ENCODE results near the gene DPM1.
"Not testable (repeated sequence)": the region's sequence is repeated elsewhere in the genome, so short reads cannot be mapped to it uniquely, and the experiment has no call there.

Gene DPM1

DNA sequence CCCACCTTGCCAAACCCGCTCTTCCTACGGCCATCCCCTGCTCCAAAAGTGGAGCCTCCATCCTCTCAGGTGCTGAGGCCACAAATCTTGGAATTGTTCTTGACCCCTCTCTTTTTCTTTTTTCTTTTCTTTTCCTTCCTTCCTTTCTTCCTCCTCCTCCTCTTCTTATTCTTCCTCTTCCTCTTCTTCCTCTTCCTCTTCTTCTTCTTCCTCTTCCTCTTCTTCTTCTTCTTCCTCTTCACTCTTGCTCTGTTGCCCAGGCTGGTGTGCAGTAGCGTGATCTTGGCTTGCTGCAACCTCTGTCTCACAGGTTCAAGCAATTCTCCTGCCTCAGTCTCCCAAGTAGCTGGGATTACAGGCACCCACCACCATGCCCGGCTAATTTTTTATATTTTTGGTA, 20.2 kb upstream of the DPM1 start:
- DNase-seq: not testable (repeated sequence)

DNA sequence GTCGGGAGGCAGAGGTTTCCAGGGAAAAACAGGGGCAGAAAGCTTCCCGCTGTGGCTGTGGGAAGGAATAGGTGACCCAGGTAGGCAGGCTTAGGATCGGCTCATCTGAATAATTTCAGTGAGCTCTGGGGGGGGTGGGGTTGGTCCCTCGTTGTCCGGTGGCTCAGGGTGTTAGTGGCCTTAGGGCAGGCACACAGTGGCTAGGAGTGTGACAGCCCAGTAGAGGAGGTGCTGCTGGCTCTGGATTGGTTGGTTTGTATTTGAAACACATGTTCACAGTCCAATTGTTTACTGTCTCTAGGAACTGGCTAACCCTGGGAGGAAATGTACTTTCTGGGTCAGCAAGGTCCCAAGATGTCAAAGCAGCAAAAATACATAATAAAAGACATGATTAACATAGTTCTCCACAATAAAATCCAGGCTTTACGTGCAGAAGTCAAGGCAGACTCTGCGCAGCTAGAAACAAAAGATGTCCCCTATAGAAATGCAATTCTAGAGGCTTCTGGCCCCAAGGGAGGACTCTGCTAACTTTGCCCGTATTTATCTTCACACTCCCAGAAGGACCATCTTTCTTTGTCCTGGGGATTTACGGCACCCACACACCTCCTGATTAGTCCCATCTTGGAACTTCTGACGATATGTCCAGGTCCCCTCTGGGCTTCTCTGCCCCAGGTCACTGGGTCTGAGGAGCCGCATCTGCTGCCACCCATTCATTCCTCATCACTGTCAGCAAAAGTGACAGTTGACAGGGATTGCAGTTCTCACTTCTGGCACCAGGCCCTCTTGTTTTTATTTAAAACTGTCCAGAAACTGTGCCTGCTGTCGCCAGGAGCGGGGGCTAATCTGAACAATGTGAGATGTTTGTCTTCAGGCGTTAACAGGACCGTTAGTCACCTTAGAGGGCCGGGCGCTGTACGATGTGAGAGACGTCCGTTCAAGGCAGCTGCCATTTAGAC, 19.0 kb upstream of the DPM1 start:
- no peak for DNase-seq

DNA sequence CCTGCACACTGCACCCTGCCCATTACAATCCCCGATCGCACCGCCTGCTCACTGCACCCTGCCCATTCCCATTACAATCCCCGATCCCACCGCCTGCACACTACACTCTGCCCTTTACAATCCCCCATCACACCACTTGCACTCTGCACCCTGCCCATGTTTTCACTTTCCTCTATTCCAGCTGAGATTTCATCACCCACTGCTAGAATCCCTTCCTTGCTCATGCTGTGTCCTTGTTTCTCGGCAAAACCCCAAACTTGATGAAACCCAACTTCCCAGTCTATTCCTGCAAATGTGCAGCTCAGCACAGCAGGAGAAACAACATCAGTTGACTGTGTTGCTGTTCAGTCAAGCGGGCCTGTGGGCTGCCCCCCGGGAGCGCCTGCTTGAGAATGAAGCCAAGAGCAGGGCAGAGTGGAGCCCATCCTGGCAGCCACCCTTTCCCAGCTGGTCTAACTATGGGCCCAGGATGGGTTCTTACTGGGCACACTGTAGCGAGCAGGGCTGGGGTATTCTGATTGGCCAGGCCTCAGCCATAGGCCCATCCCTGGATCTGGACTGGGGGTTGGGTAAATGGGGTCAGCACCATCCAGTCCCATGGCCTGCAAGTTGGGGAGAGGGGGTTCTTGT, 17.5 kb upstream of the DPM1 start:
- DNase-seq: no peak

DNA sequence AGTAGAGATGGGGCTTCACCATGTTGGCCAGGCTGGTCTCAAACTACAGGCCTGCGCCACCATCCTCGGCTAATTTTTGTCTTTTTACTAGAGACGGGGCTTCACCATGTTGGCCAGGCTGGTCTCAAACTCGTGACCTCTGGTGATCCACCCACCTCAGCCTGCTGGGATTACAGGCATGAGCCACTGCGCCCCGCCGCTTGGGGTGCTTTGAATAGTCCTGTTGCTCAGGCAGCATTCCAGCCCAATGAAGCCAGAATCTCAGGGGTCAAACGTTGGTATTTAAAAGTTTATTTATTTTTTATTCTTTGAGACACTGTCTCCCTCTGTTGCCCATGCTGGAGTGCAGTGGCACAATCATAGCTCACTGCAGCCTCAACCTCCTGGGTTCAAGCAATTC, 11.6 kb upstream of the DPM1 start:
- DNase-seq: no peak

DNA sequence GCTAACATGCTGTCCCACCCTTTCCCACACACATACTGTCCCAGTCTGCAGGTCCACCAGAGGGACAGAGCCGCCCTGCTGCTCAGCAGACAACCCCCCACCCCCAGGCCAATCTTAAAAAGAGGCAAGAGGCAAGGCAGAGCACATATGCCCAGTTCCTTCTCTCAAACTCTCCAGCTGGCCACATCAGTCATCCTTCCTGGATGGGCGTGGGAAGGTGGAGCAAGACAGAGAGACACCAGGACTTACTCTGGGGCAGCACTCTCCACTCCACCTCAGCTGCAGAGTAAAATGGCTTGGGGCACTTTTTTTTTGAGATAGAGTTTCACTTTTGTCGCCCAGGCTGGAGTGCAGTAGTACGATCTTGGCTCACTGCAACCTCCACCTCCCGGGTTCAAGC, 11.1 kb upstream of the DPM1 start:
- DNase-seq: no peak

DNA sequence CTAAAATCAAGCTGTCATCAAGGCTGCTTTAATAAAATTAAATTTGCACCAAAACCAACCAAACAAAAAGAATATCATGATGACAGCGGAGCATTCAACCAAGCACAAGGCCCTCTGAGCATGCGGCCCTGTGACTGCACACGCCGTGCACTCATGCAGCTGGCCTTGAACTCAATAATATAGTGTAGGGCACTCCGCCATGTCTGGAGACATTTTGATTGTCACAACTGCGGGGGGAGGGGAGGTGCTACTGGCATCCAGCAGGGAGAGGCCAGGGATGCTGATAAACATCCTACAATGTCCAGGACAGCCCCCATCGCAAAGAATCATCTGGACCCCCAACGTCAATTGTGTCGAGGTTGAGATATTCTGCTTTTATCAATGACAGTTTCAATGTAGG, 10.0 kb upstream of the DPM1 start:
- no peak for DNase-seq

DNA sequence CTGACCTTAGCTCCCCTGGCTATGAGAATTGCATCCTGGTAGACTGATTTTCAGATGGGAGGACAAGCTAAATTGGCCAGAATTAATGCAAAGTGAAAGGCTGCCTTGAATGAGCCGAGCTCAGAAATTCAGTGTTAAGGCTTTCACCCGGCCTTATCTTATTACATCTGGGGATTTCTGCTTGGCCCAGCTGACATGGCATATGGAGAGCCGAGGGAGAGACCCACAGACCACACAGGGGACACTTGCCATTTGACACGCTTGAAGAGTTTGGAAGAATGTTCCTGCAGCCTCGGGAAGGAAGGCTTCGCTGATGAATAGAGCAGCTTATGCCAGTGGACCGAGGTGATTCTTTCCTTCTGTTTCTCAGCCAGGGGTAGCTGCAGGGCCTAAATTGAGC, 9.3 kb upstream of the DPM1 start:
- no peak for DNase-seq

DNA sequence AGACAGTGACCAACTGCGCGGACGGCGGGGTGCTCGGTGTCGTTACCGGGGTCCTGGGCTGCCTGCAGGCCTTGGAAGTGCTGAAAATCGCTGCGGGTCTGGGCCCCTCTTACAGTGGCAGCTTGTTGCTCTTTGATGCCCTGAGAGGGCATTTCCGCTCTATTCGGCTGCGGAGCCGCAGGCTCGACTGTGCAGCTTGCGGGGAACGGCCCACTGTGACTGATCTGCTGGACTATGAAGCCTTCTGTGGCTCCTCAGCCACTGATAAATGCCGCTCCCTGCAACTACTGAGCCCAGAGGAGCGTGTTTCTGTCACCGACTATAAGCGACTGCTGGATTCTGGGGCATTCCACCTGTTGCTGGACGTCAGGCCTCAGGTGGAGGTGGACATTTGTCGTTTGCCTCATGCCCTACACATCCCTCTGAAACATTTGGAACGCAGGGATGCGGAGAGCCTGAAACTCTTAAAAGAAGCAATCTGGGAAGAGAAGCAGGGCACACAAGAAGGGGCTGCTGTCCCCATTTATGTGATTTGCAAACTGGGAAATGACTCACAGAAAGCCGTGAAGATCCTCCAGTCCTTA, 1.3 kb upstream of the DPM1 start:
- no peak for DNase-seq

DNA sequence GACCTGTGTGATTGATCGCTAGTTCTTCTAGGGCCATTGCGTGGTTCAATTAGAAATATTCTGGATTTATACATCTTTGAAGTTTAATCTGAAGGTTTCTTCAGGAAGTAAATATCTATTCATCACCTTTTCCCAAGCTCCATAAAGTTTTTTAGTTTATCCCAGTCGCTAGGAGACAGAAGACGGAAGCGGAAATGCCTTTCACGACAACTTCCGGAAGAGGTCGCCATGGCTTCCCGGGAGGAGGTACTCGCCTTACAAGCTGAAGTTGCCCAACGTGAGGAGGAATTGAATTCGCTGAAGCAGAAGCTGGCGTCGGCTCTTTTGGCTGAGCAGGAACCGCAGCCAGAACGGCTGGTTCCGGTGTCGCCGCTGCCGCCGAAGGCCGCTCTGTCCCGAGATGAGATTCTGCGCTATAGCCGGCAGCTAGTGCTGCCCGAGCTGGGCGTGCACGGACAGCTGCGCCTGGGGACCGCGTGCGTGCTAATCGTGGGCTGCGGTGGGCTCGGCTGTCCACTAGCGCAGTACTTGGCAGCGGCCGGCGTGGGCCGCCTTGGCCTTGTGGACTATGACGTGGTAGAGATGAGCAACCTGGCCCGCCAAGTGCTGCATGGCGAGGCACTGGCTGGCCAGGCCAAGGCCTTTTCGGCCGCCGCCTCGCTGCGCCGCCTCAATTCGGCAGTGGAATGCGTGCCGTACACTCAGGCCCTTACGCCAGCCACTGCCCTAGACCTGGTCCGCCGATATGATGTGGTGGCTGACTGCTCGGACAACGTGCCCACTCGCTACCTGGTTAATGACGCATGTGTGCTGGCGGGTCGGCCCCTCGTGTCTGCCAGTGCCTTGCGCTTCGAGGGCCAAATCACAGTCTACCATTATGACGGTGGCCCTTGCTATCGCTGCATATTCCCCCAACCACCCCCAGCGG, 547 bp upstream of the DPM1 start, which contains the start of gene MOCS3:
MOCS3 (plus strand) TSS at position 204 of the 928 bp plus-strand sequence; CDS start at position 229, 25 bp downstream.
- peak; percentile 76 to 97 for DNase-seq

DNA sequence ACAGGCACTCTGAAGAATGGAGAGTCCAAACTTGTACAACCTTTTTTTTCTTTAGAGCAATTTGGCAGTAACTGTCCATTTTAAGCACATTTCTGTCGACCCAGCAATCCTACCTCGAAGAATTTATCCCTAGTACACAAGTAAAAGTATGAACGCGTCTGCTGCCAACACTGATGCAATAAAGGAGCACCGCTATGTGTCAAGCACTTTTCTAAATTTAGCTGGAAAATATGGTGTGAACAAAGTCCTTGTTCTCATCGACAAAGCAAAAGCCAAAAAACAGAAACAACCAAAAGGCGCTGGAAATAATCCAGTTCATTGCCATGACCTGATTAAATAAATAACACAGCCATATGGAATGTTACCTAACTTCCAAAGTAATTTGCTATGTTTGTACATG, 1.1 kb downstream of the DPM1 start:
- DNase-seq: no peak

DNA sequence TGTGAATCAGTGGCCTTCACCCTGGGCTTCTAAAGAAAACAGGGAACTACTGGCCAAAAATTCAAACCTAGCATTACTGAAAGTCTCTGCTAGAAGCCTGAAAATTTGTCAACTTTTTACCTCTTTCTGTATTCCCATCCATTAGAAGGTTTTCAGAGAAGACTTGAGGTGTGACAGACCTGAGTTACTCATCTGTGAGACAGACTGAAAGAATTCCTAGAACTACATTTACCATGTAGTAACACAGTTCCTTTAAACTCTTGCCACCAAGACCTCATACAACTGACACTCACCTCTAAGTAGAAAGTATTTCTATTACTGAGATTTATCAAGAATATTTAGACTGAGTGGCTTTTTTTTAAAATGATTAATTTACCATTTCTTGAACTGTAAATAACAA, 4.5 kb downstream of the DPM1 start:
- DNase-seq: no peak

DNA sequence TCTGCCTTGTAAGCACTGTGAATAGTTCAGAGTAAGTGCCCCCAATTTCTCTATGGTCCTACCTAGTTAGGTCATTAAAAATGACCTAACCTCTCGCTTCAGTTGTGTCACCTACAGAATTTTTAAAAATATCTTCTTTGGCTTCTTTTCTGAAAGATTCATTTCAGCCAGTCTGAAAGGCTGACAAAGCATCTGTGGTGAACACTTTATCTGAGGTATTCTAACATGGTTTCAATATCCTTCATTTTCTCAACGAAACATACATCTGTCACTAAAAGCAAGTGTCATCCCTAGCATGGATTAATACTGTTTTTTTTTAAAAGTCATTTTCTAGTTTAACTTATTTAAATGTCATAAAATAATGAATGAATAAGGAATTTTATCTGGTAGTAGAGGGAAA, 5.1 kb downstream of the DPM1 start:
- DNase-seq: no peak

DNA sequence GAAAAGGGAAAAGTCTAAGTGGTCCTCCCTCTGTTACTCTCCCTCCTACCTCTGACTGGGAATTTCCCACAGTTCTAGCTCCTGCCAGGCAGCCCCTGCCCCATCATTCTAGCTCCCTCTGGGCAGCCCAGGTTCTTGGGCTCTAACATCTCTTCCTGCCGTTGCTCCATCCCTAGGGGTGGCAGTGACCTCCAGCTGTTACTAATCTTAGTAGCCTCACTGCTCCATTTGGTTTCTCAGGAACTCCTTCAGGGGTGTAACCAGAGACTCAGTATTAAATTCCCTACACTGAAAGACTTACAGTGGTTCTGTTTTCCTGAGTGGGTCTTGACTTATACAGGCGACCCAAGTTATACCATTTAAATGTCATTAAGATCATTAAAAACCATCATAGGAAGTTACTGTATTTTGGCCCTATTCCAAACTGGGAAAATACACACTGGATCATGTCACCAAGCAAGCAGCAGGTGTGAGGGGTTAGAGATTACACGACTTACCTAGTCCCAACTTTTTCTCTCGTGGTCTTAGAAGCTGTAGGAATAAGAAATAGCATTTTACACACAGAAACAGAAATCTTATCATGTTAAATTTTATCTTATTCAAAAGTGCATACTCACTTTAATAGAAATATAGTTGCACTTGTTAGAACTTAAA, 10.1 kb downstream of the DPM1 start:
- DNase-seq: no peak

DNA sequence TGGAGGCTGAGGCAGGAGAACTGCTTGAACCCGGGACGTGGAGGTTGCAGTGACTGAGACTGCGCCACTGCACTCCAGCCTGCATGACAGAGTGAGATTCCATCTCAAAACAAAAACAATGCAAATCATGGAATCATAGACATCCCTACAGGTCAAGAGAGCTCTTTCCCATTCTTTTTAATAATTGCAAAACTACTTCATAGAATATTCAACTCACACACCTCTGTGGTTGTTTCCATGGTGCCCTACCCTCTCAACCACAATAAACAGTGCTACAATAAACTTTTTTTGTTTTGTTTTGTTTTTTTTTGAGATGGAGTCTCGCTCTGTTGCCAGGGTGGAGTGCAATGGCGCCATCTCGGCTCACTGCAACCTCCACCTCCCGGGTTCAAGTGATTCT, 15.3 kb downstream of the DPM1 start:
- no peak for DNase-seq

DNA sequence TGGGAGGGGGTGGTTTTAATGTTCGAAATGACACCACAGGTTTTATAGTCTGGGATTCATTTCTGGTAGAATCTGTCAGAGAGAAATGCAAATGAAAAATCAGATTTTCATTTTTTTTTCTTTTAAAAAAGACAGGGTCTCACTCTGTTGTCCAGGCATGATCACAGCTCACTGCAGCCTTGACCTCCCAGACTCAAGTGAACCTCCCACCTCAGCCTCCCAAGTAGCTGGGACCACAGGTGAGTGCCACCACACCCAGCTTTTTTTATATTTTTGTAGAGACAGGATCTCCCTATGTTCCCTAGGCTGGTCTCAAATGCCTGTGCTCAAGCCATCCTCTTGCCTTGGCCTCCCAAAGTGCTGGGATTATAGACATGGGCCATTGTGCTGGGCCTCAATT, 24.7 kb downstream of the DPM1 start:
- DNase-seq: no peak

DNA sequence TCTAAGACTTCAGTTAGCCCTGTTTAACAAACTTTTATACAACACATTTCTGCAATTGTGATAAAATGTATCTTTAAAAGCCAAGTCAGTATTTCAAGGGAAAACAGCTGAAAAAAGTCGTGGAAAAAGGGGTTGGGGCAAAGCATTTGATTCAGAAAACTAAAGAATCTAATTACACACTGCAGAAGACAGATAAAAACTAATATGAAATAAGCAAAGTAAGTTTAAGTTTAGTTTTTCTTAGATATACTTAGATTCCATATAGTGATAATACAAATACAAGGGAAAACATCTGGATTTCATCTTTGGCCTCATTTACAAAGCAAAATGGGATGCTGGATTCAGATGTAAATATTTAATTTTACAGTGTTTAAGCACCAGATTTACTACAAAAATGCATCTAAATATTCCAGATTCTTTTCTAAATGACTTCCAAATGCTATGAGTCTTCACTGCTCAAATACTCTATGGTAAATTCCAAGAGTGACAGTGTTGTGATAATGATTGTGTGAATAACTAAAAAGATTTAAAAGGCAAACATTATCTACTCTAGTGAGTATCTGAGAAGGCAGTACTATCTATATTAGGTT, 25.5 kb downstream of the DPM1 start:
- no peak for DNase-seq

DNA sequence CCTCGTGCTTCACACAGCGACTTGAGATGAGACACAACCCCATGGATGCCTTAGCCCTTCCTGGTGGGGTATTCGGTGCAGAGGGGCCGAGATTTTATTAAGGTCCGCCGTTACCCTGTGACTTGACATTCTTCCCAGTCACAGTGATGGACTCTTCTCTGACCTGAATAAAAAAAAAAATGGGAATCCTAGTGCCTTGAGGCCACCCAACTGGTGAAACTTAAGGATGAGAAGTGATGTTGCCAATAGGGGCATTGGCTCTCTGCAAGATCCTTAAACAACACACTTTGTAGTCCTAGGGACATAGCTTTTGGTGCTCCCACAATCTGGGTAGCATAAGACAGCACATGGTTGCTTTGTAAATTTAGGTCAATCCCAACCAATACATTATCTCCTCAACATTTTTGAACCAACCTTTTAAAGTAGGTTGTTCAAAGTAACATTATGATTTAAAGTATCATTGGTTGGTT, 26.3 kb downstream of the DPM1 start:
- no peak for DNase-seq

DNA sequence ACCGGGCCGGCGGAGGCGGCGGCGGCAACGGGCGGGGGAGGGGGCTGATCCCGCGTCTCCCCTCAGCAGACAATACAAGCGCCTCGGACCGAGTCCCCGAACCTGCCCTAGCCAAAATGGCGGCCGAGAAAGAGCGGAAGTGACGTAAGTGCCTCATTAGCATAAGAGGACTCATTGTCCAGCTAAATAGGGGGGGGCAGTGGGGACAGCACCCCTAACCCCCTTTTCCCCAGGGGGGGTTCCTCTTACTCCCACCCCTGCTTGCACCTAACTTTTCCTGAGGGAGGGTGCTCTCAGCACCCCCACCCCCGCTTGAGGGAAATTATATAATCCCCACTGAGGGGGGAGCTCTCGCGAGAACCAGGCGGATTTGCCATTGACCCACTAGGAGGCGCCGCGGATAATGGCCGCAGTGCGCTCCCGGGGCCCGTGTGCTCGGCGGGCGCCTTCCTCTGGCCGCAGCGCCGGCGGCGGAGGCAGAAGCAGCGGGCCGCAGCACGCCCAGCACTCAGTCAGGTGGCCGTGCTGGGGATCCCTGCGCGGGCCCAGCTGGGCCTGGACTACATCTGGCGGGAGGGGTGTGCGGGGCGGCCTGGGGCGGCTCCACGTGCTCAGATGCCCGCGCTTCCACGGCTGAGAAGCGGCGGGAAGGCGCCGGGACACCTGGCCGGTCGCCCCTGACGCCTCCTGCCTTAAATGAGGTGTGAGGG, 26.9 kb downstream of the DPM1 start, which contains the start of gene ADNP:
ADNP (minus strand) TSS at position 132 of the 710 bp plus-strand sequence. CDS start 27,441 bp downstream, outside the sequence.
- DNase-seq: peak; percentile 82 to 96

DNA sequence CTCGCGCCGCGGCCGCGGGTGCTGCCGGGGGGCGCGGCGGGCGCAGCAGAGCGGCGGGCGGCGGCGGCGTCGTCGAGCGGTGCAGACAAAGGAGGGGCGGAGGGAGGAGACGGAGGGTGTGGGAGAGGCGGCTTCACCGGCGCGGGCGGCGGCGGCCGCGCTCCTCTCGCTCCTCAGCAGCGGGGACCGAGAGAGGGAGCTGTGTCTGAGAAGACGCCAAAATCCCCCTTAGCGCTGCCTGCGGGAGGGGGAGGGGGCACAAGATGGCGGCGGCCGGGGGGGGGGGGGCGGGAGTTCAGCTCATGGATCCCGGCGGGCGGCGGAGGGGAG, 27.4 kb downstream of the DPM1 start:
- no peak for DNase-seq

DNA sequence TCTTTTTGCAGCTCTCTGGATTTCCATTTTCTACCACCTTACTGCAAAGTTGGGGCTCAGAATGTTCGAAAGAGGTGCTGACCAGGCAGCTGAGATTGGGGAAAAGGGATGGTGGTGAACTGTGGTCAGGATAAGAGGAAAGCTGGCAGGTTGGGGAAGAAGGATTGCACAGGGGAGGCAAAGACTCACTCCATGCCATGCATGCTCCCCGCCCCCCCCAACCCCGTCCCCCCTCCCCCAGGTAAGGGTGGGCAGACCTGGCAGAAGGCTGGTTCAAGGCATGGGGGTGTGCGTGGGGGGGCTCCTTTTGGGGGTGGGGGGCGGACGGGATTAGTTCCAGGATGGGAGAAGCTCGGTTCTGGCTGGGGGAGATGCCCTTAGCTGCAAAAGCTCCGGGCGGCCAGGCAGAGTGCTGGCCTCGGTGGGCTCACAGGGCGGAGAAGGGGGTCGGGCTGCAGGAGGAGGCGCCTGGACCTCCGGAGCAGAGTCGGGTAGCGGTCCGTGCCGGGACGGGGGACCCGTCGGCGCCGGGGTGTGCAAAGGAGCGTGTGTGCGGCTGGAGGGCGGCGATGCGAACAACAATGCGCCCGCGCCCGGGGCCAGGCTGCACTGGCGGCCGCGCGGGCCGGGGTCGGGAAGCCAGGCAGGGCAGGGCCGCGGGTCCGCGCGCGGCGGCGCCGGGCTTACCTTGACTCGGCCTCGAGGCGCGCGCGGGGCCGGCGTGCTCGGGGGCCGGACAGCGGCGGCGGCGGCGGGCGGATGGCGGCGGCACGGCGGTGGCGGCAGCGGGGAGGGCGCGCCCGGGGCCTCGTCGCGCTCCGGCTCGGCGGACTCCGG, 28.0 kb downstream of the DPM1 start:
- DNase-seq: no peak
